Gastroesophageal sphincter (tissue), 4 donors: ENCODE data around the gene EIF3J. TPM values are rescaled to one million over a fixed set of nuclear protein-coding genes. Genes with fewer than 3 reads are reported as not detected.

ENCODE experiments used
- ATAC-seq: fragments of 150-250 bp; one replicate; pipeline ENCODE4 v1.9.1; 2016; ENCODE audit warnings: mild to moderate bottlenecking, moderate library complexity
- H3K27ac ChIP-seq, 4 donors: fragments of 200-600 bp; sonication (generic) in 3 of 4; 1 replicate in 3 of 4; 2 replicates in 1 of 4; pipeline ENCODE4 v1.5.1; 2016 to 2019
- H3K27me3 ChIP-seq: fragments of 200-600 bp; sonication (generic); one replicate; pipeline ENCODE4 v1.5.1; 2019
- H3K36me3 ChIP-seq, 2 donors: fragments of 200-600 bp; sonication (generic); one replicate each; pipeline ENCODE4 v1.5.1; 2019; ENCODE audit warnings: control low read depth in 1 of 2
- H3K4me1 ChIP-seq, 3 donors: fragments of 200-600 bp; sonication (generic); 1 replicate in 2 of 3; 2 replicates in 1 of 3; pipeline ENCODE4 v1.5.1; 2016 to 2019; ENCODE audit warnings: control low read depth in 2 of 3
- H3K4me3 ChIP-seq, 2 donors: fragments of 200-600 bp; sonication (generic); one replicate each; pipeline ENCODE4 v1.5.1; 2019; ENCODE audit warnings: mild to moderate bottlenecking in 1 of 2, moderate library complexity in 1 of 2
- H3K9me3 ChIP-seq, 3 donors: fragments of 200-600 bp; sonication (generic); one replicate each; pipeline ENCODE4 v1.5.1; 2017 to 2019; ENCODE audit warnings: control low read depth in 2 of 3
- EP300 ChIP-seq: sonication (generic); formaldehyde crosslinking; IDR thresholded peaks from one replicate; pipeline ENCODE4 v1.6.1; 2017; ENCODE audit warnings: antibody characterized with exemption, mild to moderate bottlenecking
- POLR2A ChIP-seq, 2 donors: fragments of 450-650 bp; IDR thresholded peaks; one replicate each; pipeline ENCODE4 v1.6.1; 2017; ENCODE audit warnings: antibody characterized with exemption in 2 of 2, mild to moderate bottlenecking in 2 of 2, moderate library complexity in 1 of 2
- POLR2AphosphoS5 ChIP-seq: sonication (generic); formaldehyde crosslinking; IDR thresholded peaks from one replicate; pipeline ENCODE4 v1.6.1; 2017; ENCODE audit warnings: antibody characterized with exemption
- WGBS, 2 donors: methylation state at CpG; one replicate each; pipeline ENCODE4 v1.1.5; 2018; ENCODE audit warnings: low coverage in 1 of 2; 5-methylcytosine and 5-hydroxymethylcytosine counted together
- total RNA-seq, 4 donors: library from RNA; depleted of rRNA; stranded (reverse); fragments of >200 nt; gene quantifications; one replicate each; pipeline ENCODE4 v1.1.0, GENCODE V29; 2016
- TF ChIP-seq, protein P1 (sequence below), 4 experiments: fragments of 200-600 bp in 2 of 4; fragments of 450-650 bp in 2 of 4; sonication (generic) in 1 of 4; IDR thresholded peaks; one replicate each; pipeline ENCODE4 v1.5.1; 2017 to 2019; ENCODE audit warnings: antibody characterized with exemption in 4 of 4, mild to moderate bottlenecking in 2 of 4, moderate library complexity in 2 of 4

Gene EIF3J
- total RNA-seq, 4 donors from 2014 or later, result 57.0 to 60.6 (median 57.0) TPM

DNA sequence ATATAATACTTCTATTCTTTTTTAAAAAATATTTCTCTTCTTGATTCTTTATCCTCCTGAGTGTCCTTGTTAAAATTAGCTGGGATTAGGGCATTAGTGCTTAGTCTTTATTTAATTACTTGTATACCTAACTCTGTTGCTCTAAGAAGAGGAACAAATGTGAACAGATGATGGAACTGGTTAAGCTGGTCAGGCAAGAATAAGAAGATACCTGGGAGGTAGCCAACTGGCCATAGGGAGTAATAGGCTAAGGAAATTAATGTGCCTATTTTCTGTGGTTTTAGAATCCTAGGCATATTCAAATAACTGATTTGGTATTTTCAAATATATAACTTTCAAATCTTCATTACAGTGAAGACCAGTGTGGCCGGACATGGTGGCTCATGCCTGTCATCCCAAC, 54.4 kb downstream of the EIF3J start:
- TF ChIP-seq EP300 (no peak), POLR2A (IDR thresholded peaks at IDR 0.05) (no peak), POLR2AphosphoS5 (no peak)
- TF ChIP-seq, protein P1, sequence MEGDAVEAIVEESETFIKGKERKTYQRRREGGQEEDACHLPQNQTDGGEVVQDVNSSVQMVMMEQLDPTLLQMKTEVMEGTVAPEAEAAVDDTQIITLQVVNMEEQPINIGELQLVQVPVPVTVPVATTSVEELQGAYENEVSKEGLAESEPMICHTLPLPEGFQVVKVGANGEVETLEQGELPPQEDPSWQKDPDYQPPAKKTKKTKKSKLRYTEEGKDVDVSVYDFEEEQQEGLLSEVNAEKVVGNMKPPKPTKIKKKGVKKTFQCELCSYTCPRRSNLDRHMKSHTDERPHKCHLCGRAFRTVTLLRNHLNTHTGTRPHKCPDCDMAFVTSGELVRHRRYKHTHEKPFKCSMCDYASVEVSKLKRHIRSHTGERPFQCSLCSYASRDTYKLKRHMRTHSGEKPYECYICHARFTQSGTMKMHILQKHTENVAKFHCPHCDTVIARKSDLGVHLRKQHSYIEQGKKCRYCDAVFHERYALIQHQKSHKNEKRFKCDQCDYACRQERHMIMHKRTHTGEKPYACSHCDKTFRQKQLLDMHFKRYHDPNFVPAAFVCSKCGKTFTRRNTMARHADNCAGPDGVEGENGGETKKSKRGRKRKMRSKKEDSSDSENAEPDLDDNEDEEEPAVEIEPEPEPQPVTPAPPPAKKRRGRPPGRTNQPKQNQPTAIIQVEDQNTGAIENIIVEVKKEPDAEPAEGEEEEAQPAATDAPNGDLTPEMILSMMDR (IDR thresholded peaks at IDR 0.05), result no peak
- Histone ChIP-seq H3K4me1 (no peaks in the 10 kb centered on the region), H3K9me3 (no peaks in the 10 kb centered on the region), H3K4me3 (no peak overlapping the region), H3K27me3 (no peaks in the 10 kb centered on the region), H3K36me3 (peaks cover 0 to 99% of the 10 kb centered on the region in 2 donors), H3K27ac (peak overlapping the region in 1 of 4 donors; percentile 2)
- WGBS, 2 donors, result 100% methylated on average over 1 of the region's 1 CpG
- ATAC-seq, result no peak

DNA sequence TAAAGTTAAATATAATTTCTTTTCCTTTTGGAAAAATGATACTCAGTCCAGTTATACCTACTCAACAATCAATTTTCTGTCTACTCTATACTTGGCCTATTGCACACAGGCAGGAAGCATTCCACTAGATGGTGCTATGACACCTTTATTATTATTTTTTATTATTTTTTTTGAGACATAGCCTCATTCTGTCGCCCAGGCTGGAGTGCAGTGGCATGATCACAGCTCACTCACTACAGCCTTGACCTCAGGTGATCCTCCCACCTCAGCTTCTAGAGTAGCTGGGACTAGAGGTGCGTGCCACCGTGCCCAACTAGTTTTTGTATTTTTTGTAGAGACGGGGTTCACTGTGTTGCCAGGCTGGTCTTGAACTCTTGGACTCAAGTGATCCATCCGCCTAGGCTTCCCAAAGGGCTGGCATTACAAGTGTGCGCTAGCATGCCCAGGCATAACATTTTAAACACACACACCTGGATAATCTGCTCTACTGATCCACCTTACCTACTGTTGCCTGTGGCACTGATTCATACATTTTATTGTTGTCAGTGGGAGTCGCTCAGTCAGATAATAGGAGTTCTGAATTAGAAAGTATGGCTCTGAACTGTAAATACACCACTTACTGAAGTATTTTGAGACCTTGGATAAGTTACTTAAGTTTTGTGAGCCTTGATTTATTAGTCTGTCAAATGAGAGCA, 56.2 kb downstream of the EIF3J start:
- TF ChIP-seq, protein P1 (IDR thresholded peaks at IDR 0.05), result peak in 2 of 4 experiments; percentile 4 to 27
- TF ChIP-seq POLR2A (IDR thresholded peaks at IDR 0.05) (no peak), EP300 (no peak)
- H3K36me3 ChIP-seq, result peaks cover 0 to 100% of the 10 kb centered on the region in 2 donors
- no peak overlapping the region for H3K27ac ChIP-seq
- WGBS, 2 donors, result 72 to 74% methylated on average over 5 to 7 of the region's 7 CpGs
- no peaks in the 10 kb centered on the region for H3K9me3 ChIP-seq
- H3K27me3 ChIP-seq, result no peaks in the 10 kb centered on the region
- H3K4me3 ChIP-seq, result no peak overlapping the region
- ATAC-seq, result no peak
- no peaks in the 10 kb centered on the region for H3K4me1 ChIP-seq

DNA sequence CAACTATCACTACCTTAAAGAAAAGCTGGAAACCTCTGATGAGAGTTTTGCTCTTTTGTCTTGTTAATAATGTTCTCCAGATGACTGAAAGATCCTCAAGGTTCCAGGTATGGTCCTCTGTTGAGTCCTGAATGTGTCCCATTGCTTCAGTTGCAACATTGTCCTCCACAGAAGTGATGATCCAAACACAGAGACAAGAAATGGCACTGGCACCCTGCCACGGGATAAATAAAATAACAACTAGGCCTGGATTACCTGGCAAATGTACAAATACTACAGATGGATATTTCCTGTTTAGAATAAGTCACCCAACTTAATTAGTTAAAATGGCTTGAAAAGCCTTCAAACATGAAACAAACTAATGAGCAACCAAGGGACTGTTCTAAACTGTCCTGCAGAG, 58.3 kb downstream of the EIF3J start:
- Histone ChIP-seq H3K4me3 (no peak overlapping the region), H3K4me1 (no peaks in the 10 kb centered on the region), H3K9me3 (no peaks in the 10 kb centered on the region), H3K27ac (no peak overlapping the region), H3K27me3 (no peaks in the 10 kb centered on the region), H3K36me3 (peaks cover 0 to 100% of the 10 kb centered on the region in 2 donors)
- TF ChIP-seq EP300, result no peak
- ATAC-seq, result no peak
- 64 to 67% methylated on average over 1 of the region's 1 CpG for WGBS, 2 donors

DNA sequence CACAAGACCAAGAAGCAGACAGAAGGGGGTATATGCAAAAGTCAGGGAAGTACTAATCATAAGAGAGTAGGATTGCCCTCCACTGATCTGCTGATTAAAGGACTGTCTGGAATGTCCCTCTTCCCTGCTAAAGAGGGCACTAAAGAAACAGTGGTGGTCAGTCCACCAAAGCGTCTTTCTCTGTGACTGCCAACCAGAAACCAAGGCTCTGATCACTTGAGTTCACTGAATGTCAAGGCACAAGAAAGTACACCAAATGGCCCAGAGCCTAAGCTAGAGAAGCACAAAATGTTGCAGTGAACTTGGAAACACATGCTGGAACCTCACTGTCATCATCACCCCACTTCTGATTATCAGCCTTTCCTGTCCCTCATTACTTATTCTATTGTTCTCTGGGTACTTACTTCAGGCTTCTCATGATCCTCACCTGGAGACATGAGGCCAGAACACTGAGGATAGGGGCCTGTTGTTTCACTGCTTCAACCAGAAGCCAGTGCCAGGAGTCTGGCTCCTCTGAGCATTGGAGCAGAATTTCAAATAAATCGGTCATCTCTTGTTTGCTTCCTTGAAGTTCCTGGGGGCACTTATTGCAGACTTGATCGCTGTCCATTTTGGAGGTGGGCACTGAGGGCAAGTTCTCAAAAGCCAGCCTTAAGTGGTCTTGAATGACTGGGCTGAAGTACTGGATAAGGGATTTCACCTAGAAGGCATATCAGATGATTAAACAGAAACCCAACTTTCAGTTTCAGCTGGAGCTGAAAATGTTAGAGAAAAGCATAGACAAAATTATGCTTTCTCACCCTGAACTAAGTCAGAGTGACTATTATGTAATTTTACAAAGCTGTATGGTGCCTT, 58.9 kb downstream of the EIF3J start:
- no peaks in the 10 kb centered on the region for H3K4me1 ChIP-seq
- TF ChIP-seq EP300 (no peak), POLR2AphosphoS5 (no peak), POLR2A (IDR thresholded peaks at IDR 0.05) (no peak)
- TF ChIP-seq, protein P1 (IDR thresholded peaks at IDR 0.05), result no peak
- peaks cover 0 to 100% of the 10 kb centered on the region in 2 donors for H3K36me3 ChIP-seq
- 89 to 91% methylated on average over 3 of the region's 3 CpGs for WGBS, 2 donors
- no peak for ATAC-seq
- no peaks in the 10 kb centered on the region for H3K9me3 ChIP-seq
- H3K27me3 ChIP-seq, result no peaks in the 10 kb centered on the region
- H3K27ac ChIP-seq, result no peak overlapping the region
- no peak overlapping the region for H3K4me3 ChIP-seq

DNA sequence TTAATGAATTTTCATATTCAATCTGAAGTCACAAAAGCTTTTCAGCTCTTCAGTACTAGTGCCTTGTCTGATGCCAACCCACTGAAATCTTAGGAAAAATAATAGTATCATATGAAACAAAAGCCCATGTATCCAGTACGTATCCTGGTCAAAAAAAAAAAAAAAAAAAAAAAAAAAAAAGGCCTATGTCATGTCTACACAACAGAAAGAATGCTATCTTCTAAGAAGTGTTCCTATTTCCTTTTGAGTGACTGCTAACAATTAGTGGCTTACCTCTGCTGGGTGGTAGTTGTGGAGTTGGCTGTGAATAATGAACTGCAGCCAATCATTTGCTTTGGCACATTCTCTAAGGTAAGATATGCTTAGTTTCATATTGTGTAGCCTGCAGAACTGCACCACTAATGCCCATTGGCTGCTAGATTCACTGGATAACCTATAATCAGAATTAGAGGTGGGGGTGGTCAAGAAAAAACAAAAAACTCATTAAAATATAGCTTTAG, 59.6 kb downstream of the EIF3J start:
- no peaks in the 10 kb centered on the region for H3K27me3 ChIP-seq
- H3K9me3 ChIP-seq, result no peaks in the 10 kb centered on the region
- WGBS, 2 donors, result 38 to 70% methylated on average over 1 of the region's 1 CpG
- no peak for TF ChIP-seq POLR2A (IDR thresholded peaks at IDR 0.05)
- TF ChIP-seq, protein P1 (IDR thresholded peaks at IDR 0.05), result no peak
- no peak for TF ChIP-seq EP300
- TF ChIP-seq POLR2AphosphoS5, result no peak
- ATAC-seq, result no peak
- H3K4me1 ChIP-seq, result no peaks in the 10 kb centered on the region
- no peak overlapping the region for H3K27ac ChIP-seq
- peaks cover 0 to 100% of the 10 kb centered on the region in 2 donors for H3K36me3 ChIP-seq
- H3K4me3 ChIP-seq, result no peak overlapping the region
